Lung microvascular endothelial cell (primary cell): ENCODE measurements around the gene RELT. TPM values are rescaled to one million over a fixed set of nuclear protein-coding genes. Genes with fewer than 3 reads are reported as not detected.
A peak's percentile ranks its signal among the peaks of the same experiment; 100 is the strongest.

ENCODE experiments used
- DNase-seq, 2 donors: peaks; one replicate each; pipeline versions ENCODE4 v3.0.0 to v3.0.0-alpha.2; 2010; ENCODE audit warnings: low read depth in 2 of 2
- total RNA-seq: library from RNA; depleted of rRNA; stranded (reverse); fragments of >200 nt; gene quantifications from 2 replicates; pipeline ENCODE4 v1.2.1, GENCODE V29; 2014

RELT gene
- total RNA-seq, 1 donor from 2014 or later: 2.6 TPM

DNA sequence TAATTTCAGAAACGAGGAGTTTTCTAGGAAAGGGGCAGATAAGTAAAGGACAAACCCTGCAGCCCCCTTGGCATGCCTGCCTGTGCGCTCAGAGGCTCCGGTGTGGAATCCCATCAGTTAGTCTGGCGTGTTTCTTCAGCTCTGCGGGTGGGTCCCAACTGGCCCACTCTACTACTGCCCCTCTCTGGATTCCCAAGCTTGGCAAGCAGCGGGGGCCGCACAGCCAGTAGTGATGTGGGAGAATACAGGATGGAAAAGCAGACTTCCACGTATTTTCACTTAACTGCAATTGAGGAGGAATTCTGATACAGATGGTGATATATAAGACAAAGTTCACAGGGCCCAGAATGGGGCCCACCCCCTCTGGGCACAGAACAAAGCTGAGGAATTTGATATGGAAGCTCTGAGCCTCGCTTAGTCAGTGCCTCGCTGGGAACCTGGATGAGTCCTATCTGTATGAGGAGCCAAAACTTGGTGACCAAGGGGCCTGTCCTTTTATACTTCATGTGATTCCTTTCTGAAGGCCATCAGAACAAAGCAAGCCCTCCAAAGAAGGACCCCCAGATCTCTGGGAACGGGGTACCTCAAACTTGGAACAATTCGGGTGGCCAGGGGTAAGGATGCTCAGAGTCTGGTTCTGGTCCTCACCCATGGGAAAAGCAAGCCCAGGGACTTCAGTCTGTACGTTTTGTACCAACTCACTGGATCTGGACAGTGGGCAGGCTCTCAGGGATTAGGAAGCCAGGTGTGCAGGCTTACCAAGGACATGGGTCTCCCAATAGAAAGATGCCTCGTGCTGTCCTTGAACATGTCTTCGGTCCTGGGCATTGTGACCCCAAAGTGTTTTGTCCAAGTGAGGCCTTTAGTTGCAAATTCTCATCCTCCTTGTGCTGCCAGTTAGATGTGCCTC is 26.0 kb downstream of the RELT start:
- DNase-seq: no peak

DNA sequence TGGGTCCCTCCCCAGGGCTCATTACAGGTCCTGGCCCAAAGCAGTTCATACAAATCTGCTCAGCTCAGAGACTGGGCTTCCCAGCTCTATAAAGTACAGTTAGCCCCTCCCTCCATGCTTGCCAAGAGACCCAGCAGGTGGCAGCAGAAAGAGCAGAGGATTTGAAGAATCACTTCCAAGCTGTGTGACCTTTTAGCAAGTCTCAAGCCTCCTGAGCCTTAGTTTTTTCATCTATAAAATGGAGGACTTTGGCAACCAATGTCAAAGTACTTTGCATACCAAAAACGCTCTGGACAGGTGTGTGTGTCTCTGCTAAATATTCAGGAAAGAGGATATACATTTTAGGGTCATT is 26.6 kb downstream of the RELT start:
- peak; percentile 29 to 34 for DNase-seq

DNA sequence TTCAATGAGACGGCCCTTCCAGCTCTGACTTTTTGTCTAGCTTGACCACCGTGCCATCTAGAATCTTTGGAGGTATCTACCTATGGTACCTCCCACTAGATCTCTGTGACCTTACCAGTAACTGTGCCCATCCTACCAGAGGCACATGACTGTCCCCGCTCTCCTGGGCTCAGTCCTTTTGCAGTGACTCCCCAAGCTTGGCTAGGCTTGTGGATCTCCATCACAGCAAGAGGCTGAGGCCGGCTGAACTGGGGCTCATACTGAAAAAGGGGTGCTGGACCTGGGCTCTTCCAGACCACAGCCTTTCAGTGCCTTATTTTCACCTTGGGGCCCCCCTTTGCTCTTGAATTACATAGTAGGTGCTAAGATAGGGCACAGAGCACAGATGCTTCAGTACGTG is 27.3 kb downstream of the RELT start:
- no peak for DNase-seq

DNA sequence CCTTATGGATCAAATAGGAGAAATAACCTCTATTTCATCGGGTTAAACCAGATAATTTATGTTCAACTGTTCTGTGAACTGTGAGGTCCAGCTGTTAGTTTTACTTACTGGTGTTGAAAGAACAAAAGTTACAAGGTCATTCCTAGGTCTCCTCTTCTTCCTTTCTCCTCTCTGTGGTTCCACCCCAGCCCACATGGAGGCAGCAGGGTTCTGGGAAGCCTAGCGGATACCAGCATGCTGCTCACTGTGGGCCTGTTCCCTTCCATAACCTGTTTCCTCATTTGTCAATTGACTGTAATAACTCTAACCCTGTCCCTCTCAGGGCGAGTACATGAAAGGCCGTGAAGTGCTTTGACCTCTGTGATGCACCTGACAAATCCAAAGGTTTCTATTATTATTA is 27.8 kb downstream of the RELT start:
- DNase-seq: peak; percentile 68 to 82

DNA sequence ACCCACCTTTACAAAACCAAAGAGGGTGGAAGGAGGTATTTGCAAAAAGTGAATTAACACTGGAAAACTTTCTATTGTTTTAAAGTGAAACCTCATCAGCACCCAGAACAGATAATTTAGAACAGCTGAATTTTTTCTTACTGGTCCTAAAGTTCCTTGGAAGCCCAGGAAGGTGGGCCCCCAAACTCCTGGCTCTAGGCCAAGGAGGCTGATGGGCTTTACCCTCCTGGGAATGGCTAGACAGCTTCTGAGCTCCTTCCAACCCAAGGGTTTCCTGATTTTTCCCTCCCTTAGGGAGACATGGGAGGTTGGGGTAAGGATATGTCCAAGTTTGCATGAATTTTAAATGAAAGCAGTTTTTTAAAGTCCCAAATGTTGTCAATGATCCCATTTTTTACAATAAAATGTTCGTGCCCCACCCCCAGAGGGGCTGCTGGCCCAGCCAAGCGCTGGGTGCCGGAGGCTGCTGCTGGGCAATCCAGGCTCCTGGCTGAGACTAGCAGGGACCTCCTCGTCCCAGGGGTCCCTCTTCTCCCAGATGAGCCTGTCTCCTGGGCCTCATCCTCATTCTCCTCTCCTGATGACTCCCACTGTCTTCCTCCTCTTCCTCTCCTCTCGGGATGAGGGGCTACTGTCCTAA is 28.4 kb downstream of the RELT start:
- DNase-seq: no peak

DNA sequence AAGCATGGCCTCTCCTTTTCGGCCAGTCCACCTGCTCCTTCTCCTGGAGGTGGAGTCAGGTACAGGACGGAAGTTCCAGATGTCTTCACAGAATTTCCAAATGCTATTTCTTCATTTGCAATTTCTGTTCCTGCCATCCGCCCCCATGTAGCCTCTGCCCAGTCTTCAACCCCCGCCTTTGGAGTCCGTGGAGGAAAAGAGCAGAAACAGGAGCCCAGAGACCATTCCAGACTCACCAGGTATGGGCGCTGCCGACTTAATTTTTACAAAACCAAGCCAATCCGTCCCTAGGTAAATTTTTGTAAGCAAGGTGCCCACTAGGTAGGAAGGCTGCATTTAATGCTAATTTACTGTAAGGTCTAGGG is 28.9 kb downstream of the RELT start:
- DNase-seq: no peak

DNA sequence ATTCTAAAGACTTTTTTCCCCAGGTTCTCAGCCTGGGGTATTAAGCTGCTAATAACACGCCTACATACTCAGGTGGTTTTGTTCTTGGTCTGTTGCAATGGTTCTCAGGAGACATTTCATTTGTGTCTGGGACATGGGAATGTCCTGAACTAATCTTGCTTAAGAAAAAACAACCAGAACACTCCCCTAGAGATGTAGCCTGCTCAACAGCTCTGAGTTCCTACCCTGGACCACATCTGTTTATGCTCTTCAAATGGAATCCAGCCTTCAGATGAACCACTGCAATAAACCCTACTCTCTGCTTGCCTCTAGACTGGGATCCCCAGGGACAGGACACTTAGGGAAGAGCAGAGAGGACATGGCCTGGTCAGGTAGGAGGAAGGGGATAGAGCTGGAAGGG is 29.9 kb downstream of the RELT start:
- DNase-seq: no peak

DNA sequence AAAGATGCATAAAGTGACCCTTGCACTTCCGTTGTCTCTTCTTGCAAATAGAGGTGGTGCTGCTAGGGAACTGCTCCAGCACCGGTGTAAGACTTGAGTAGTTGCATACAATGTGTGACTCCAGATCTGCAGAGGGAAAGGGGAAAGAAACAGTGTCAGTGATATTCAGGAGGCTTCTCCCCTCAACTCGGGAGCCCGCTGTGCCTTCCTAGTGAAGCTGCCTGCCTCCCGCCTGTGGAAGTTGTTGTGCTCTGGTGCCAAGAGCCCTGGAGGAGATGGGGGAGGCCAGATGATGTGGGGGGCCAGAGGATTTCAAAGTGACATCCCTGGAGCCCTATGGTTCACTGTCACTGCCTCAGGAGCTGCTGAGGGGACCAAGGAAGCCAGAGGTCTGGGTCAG is 30.4 kb downstream of the RELT start:
- no peak for DNase-seq

DNA sequence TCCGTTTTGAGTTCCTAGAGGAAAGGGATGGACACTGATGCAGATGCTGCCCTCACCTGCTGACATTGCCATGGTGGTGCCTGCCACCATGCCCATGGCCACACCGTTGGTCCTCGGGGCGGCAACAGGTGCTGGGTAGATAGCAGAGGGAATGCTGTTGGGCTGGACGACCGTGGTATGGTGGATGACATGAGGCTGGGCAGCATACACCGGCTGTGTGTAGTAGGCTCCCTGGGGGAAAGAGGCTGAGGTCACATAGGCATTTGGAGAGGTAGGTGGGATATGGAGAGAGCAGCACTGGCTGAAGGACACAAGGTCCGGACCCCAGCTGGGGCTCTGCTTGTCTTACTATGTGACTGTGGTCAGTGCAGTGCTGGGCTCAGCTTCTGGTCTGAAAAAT is 33.2 kb downstream of the RELT start:
- no peak for DNase-seq

DNA sequence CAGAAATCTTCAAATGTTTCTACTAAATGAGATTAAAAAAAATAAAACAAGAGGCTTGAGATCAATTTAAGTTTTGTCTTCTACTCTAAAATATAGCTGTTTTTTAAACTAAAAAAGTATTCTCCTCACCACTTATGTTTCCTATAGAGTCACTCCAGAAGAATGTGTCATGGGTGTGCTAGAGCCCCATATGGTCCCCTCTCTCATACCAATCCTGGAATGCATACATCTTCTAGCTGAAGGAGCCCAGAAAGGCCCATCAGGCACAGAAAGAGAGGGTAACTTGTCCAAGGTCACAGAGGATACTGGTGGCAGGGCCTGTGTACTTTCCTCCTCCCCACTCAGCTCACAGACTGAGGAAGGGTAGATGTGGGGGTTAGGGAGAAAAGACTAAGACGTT is 34.4 kb downstream of the RELT start:
- DNase-seq: no peak

DNA sequence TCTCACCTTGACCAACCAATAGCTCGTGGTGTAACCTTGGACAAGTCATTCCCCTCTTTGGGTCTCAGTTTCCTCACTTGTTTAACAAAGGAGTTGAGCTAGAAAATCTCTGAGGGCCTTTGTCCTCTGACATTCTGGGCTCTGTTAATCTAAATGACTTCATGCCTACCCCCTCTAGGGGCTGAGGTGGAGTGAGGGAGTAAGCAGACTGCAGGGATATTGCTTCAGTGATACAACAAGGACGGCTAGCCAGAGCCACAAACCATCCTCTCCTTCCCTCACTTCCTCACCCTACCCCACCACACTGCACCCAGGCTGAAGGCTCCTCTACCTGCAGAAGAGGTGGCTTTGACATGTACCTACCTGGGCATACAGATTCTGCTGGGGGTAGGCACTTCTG is 34.8 kb downstream of the RELT start:
- no peak for DNase-seq

DNA sequence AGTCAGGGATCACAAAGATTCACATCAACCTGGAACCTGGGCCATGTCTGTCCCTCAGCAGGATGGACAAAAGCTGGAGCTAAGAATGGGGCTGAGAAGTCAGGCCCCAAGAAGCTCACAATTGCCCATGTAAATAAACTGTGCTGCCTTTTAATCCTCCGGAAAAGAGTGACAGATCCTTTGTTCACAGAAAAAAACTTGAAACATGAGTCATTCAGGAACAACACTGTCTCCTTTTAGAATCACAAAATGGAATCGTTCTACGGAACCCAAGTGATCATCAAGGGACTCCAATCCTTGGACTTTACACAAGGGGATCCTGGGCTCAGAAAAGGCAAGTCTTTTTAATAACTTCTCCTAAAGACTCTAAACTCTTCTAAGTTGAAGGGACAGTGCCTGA is 36.1 kb downstream of the RELT start:
- DNase-seq: peak; percentile 23 to 74

DNA sequence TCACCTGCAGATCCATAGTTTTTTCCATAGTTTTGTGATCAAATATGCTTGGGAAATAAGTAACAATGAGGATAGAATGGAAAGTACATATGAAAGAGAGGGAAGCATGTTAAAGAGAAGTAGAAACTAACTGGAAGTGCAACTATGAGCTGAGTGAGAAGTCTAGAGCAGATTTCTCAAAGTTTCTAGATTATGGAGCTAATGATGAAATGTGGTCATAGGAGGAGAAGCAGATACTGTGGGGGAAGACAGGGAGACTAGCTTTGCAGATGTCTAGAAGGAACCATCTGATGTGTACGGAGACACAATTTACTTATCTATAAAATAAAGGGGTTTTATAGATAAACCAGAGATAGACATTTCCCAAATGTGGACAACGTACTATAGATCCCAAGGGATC is 37.1 kb downstream of the RELT start:
- no peak for DNase-seq

DNA sequence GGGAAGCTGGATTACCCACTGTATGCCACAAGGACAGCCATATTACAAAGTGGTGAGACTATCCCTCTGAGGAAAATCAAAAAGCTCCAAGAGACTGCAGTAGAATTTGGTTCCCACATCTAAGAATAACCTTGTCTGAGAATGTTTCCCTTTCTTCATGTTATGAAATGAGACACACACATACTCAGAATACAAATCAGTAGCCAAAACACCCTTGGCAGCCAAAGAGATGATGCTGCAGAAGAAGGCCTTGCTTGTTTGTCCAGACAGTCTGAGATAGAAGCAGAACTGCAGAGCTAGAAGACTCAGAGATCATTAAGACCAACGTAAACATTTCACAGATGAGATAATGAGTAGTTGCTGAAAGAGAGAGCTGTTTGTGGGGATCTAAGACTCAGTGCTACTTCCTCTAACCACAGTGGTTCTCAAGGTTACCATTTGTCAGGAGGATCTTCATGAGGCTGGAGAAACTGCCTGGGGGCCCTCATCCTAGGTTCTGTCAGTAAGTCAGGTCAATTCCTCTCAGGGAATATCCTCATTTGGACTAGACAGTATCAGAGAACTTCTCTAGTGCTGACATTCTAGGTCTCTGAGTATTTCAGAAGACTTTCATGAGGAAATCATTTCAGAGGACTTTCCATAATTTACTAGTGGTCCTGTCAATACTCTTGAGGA is 38.9 kb downstream of the RELT start:
- peak in 1 of 2 donors; percentile 39 for DNase-seq

DNA sequence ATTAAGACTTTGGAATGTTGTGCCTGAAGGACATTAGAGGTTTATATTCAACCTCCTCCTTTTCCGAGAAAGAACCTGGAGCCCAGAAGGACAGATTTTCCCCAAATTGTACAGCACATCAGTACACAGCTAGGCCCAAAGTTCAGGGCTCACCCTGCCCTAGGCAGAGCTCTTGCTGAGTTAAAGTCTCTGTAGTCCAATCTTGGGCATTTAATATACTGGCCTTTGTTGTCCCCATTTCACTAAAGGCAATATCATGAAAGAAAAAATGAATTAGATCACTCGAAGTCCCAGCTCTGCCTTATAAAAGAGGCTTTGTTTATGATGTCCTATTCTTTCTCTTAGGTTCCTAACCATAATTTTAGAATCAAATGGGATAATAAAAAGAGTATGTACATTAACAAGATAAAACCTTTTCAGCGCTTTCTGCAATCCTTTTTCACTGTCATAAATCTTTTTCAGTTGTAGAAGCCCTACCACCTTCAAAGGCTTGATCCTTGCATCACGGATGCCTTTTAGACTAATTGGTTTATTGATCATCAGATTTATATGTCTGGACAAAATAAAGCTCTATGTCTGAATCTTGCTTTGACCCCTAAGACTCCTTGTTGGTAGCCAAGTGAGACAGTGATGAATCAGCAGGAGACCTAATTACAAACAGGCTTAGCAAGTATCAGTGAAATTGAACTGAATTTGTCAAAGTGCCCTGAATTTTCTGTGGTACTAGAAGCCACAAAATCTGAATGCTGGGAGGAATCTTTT is 39.8 kb downstream of the RELT start:
- no peak for DNase-seq

DNA sequence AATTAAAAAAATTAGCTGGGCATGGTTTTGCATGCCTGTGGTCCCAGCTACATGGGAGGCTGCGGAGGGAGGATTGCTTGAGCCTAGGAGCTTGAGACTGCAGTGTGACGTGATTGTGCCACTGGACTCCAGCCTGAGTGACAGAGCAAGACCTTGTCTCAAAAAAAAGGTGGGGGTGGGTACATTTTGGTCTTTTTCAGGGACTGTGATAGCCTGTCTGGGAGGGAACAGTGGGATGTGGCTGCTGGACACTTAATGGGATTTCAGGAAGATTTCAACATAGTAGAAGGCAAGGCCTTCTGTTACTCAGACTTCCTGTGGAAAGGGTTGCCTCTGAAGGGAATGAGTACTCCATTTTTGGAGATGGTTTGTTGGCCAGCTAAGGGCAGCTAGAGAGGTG is 40.6 kb downstream of the RELT start:
- no peak for DNase-seq

DNA sequence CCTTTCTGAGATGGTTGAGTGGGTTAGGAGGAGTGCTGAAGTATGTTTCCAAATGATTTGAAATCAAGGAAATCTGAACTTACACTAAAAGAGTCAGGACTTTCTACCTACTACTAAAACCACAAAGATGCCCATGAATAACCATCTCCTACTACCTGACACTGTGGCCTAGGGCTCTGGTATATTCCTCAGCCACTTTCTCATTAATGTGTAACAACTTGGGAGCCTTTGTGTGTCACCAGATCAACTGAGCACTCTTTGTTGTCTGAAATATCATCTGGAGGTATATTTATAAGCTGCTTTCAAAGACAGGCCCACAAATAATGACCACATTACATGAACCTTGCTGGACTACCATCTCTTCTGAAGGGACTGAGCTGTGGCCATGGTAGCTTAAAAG is 43.9 kb downstream of the RELT start:
- DNase-seq: no peak

DNA sequence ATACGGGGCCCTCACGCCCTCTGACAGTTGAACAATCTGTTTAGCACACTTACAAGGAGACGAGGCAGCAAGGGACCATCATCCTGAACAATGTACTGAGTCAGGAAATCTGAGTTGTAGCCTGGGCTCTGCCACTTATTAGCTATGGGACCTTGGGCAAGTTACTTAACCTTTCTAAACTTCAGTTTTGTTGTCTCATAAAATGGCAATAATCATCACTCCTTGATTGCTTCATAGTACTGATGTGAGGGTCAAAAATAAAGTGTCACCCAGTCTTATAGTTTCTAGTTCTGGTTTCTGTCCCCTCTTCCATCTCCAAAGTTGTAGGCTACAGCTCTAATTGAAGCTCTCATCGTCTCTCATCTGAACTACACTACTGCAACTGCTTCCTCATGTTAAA is 46.7 kb downstream of the RELT start:
- DNase-seq: no peak

DNA sequence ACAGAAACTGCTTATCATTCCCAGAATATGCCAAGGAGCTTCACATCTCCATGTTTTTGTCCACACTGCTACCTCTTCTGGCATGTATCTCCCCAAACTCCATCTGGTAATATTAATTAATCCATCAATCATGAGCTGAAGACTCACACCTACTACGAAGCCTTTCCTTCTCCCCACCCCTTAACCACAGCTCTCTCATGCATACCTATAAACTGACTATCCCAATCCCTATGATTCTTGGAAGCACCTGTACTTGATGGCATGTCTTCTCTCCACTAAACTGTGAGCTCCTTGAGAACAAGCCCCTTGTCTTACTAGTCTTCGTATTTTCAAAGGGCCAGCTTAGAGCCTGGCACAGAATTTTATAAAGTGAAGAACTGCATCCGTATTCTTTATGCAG is 47.3 kb downstream of the RELT start:
- no peak for DNase-seq

DNA sequence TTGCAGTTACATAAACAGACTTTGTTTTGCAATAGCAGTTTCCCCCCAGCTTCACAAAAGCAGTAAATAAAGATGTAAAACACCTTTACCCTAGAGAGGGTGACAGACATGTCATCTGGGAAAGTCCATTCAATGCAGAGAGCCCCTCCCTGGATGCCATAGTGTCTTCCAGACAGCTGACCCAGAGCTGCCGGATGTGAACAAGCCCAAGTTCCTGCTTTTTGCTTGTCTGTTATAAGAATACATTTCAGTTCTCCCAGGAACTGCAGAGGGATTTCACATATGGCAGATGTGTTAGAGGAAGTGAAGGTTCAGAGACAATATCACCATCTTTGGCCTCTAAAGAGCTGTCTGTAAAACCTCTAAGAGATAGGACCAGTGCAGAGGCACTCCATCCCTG is 48.9 kb downstream of the RELT start:
- DNase-seq: no peak

DNA sequence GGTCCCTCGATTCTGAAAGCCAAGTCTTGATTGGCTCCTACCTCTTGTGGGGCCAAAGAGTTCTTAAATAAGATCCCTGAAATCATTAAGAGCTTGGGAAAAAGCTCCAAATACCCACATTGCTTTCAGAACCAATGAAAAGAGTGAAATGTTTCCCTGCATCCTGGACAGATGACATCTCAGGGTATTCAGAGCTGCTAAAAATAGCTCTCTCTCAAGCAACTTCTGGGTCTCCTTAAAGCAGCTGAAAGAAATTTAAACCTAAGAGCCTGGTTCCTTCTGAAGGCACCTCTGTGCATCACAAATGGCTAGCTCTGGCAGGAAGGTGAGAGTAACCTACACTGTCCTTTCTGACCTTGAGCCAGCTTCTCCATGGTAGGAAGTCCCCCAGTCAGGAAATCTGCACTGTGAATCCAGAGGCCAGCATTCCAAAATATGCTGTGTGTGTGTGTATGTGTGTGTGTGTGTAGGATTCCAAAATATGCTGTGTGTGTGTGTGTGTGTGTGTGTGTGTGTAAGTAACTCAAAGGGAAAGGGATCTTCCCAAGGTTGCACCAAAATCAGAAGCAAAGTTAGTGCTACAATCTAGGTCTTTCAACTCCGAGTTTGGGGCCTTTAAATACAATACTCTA is 50.1 kb downstream of the RELT start:
- DNase-seq: peak in 1 of 2 donors; percentile 75

DNA sequence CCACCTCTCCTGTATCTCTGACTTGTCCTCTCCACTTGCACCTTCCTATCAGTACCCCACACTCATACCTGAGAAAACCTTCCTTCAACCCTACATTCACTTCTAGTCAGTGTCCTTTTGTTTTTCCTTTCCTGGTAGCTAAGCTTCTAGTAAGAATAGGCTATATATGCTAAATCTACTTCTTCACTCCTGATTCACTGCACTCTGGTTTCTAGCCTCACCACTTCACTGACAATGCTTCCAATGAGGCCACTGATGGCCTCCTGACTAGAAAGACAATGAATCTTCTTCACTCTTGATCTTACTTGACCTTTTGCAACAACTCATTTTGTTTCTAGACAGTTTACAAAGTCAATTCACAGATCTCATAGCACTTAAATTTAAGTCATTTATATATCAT is 52.0 kb downstream of the RELT start:
- DNase-seq: no peak
